Endometrial microvascular endothelial cells (primary cell): ENCODE results near the gene CHCHD3. TPM values are rescaled to one million over a fixed set of nuclear protein-coding genes. Genes with fewer than 3 reads are reported as not detected.

Source experiments
- in situ Hi-C: cut with HindIII; loops from 2 replicates; pipeline ENCODE4 v1.10.0; 2017; ENCODE audit warnings: low sequenced_read_pairs, low pct_unique_long_range_greater_than_20kb; ENCODE audit errors: inconsistent ontology term
- total RNA-seq: library from RNA; depleted of rRNA; stranded (reverse); fragments of >200 nt; gene quantifications from one replicate; pipeline ENCODE4 v1.2.3, GENCODE V29; 2015; ENCODE audit errors: inconsistent ontology term

Gene CHCHD3
- total RNA-seq, 1 donor from 2014 or later = 60.9 TPM

DNA sequence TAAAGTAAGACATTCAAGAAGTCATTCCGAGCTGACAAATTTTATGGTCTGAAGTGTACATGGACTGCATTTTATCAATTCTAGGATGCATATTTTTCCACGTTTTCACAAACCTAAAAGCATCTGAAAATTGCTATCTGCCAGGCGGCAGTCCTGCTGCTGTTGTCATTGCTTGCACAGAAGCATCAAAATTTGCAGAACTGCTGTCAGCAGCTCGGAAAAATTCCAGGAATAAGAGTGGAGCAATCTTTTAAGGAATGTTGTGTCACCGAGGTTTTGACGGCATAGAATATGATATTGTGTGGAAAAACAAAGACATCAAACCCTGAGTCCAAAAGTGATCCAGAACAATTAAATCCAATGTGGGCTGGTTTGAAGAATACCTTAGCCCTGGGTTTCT is 61.4 kb downstream of the CHCHD3 start:
- in situ Hi-C loops = no loop called here

DNA sequence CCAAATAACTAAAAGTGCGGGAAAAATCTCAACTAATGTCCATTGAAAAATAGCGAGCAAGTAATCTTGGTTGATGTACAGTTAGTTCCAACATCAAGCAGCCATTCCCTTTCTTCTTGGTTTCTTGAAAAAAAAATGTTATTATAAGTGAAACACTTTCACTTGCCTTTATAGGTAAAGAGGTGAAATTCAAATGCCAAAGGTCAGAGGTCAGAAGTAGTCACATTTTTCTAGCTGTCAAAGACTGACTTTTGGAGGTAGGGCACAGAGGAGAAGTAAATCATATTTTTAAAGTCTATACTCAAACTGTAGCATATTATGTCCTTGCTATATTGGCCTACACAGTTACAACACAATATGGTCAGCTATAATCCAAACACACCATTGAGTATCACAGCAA is 62.3 kb downstream of the CHCHD3 start:
- in situ Hi-C loops = no loop called here

DNA sequence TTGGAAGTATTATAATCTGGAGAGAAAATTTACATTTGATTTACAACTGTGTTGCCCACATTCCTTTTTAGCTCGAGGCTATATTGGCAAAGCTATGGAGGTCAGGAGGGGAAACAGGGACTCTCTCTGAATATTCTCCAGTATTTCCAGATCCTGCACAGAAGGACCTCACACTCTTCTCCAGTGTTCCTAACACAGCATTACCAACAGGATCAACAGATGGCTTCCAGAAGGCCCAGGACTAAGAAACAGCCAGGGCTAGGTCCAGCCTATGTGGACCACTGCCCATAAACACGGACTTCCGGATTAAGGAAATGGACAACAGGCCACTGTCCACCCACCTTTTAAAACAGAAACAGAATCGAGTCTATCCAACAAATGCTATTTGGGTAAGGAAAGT is 65.3 kb downstream of the CHCHD3 start:
- in situ Hi-C loops = no loop called here

DNA sequence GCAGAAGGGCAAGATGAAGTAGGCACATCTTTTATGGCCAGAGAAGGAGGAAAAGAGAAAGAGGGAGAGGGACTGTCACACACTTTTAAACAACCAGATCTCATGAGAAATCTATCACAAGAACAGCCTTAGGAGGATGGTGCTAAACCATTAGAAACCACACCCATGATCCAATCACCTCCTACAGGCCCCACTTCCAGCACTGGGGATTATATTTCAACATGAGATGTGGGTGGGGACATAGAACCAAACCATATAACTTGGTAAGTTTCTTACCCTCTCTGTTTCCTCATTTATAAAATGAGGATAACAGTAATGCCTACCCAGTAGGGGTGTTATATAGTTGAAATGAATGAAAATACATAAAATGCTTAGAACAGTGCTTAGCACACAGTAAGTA is 66.0 kb downstream of the CHCHD3 start:
- in situ Hi-C loops = no loop called here

DNA sequence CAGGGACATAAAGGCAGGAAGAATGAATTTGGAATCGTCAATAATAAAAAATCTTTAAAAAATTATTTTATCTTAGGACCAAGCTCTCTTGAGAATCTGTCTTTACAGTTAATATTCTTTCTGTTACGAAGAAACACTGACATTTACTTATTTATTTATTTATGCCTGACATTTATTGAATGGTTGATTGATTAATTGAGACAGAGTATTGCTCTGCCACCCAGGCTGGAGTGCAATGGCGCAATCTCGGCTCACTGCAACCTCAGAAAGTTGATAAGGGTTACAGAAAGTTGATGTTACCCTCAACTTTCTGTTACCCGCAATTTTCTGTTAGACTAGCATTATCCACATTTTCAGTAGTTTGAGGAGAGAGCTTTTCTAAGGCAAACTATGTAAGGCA is 70.1 kb downstream of the CHCHD3 start:
- in situ Hi-C loops = no loop called here

DNA sequence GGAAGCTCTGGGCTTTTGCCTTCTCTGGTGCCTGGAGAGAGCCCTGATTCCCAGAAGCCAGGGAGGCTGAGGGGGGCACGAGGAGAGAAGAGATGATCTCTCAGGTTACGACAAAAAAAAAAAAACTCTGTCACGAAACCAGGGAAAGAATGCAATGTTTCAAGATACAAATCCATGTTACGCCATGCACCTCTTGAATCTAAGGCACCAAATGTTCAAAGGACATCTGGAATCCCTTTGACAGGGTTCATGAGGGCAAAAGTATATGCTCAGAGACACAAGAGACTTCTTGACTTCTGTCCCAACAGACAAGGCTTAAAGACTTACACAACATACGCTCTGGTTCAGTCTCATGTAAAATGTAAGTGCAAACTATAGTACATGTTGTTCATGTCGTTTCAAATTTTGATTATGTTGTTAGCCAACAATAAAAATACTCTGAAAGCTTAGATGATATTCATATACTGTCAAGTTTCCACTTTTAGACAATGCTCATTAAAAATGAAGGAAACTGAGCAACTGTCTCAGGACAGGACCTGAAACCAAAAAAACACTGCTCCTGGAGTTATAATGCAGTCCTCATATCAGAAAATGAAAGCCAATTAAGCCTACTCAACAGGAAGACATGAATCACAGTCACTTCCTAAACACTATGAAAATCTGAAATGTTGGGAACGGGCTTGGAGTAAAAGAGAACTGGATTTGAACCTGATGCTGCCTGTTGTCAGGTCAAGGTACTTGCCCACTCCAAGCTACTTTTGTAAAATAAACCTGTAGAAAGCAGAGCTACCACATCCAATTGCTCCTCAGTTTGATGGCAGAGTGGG is 72.3 kb downstream of the CHCHD3 start:
- in situ Hi-C loops = no loop called here

DNA sequence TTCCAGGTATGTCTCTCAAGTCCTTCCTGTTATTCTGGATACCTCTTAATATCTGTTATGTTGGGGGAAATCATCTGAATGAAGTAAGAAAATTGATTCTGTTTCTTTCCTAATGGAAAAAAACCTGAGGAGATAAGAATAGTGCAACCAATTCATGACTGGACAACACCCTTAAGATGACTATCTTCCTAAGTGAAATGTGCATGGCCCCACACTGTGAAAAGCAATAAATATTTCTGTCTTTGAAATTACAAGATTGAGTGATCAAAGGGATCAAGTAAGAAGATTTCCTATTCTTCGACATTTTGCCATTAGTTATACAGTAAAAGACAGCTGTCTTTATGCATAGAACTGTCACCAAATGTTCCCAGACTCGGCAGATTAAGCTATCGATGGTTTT is 73.9 kb downstream of the CHCHD3 start:
- in situ Hi-C loops = no loop called here

DNA sequence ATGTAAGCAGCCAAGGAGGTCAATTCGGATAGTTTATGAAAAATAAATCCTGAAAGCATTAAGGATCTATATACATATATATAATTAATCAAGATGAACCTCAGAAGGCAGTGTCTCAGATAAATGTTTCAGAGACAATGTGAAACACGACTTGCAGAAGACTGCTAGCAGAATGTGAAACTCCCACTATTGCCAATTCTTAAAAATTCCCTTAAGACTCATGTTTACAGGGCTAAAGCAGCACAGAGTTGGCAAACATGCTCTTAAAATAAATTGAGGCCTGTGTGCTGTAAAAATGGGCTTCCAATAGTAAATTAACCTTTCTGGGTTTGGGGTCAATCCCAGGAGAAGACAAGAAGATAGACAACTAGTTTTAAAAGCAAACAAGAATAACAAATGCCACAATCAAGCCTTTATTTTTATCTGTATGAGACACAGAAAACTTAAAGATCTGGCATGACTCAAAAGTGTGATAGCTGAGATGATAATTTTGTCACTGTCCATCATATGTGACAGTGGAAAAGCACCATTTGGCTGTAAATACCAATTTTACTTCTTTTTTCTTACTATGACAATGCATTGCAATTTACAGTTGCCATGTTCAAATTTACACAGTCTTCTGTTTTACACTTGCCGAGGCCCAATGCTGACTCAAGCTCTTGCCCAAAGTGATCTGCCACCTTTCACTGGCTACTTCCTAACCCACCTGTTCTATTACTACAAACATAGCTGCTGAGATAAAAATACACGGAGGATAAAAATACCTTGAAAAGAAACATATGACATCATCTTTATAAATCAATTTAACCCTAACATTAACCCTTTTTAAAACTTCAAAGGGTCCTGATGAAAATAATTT is 78.6 kb downstream of the CHCHD3 start:
- in situ Hi-C loops = no loop called here

DNA sequence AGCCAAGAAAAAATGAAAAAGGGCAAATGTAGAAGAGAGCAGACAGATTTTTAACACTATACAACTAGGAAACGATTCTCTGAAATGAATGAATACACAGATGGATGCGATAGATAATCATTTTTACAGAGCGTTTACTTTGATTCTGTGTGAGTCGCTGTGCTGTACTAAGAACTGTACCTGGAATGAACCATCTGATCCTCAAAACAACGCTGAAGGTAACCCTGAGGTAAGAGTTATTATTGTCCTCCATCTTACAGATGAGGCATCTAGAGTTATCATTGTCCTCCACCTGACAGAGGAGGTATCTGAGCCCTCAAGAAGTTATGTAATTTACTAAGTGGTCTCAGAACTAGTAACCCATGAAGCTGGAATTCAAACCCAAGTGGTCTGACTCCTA is 80.2 kb downstream of the CHCHD3 start:
- in situ Hi-C loops = no loop called here

DNA sequence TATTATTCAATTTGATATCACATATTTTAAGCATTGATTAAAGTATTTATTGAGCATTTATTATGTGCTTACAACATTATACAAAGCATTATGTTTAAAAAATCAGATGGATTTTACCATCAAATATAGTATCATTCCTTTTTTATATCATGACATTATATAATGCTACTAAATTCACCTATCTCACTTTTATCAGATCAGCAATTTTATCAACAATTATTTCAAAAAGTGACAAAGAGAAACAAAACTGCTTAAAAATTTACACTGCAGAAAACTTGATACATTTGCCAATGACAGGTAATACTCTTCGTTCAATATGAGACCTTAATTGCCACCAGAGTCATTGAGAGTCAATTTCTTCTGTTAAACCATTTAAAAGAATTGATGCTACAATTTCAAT is 82.0 kb downstream of the CHCHD3 start:
- in situ Hi-C loops = no loop called here

DNA sequence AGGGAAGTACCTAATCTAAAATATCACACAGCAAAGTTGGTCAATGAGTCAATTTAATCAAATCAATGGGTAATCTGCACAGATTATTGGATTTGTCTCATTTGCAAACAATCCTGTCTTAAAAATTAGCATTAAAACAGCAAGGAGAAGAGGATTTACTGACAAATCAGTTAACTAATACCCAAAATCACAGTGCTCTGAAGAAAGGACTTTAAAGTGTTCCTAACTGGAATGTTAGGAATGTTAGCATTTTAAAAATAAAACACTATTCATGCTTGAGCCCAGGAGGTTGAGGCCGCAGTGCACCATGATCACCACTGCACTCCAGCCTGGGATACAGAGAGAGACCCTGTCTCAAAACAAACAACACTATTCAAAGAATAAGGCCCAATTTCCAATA is 83.1 kb downstream of the CHCHD3 start:
- in situ Hi-C loops = no loop called here

DNA sequence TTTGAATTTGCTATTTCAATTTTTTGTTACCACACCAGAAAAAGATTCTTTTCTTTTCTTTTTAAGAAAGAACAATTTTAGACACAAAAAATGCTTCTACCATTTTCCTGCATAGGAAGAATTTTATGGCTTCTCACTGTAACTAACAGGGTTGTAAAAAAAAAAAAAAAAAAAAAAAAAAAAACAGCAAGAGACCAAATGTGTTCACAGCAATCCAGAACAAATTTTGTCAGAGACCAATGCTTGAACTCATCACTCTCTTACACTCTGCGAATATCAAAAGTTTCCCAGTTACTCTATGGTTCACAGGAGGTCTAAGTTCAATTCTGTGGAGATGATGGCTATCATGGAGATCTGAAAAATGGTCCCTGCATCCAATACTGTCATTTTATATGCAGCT is 84.4 kb downstream of the CHCHD3 start:
- in situ Hi-C loops = no loop called here

DNA sequence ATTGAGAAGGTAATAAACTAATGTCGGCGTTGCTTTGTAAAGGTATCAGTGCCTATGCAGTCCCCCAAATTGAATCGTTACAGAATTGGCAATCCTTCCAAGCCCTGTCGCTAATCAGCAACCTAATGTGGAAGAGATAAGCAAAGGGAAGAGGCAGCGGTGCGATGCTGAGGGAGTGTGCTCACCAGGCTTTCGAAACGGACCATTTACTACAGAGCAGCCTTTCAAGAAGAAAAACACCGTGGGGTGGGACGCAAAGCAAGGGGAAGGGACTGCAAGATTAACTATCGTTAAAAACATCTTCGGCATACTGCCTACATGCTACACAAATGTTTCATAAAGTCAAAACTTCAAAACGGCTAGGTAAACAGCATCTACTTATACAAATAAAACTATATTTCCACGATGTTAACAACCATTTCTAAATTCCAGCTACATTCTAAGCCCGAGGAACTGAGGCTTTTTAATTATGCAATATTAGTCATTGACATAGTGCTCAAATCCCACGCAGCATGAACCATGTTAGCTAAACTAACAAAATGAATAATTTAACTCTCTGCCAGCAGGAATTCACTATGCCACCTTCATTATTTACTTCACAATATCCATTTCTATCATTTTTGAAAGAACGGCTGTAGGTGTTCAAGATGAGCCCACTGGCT is 85.2 kb downstream of the CHCHD3 start:
- in situ Hi-C loops = no loop called here

DNA sequence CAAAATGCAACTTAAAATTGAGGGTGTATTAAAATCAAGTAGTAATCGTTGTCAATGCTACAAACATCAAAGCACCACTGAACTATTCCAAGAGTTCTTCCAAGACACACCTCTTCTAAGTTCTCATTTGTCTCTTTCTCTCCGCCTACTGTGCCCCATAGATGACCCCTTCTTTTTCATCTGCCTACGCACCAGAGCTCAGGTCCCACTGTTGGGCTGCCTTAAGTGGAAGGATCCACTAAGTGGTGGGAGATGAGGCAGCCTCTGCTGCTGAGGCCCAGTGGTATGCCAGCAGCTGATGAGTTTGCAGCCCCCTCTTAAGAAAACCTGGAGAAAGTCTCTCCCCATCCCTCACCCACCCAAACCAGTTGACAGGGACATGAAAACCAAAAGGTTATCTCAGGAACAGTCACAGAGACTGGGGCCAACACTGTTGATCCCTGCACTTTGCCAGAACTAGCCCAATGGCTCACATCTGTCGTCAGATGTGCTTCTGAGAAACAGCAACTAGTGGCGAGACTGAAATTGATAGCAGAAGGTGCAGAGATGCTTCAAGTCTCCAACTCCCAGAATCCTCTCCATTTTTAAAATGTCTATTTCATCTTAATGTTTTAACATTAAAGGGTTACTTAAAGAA is 88.4 kb downstream of the CHCHD3 start:
- in situ Hi-C loops = no loop called here

DNA sequence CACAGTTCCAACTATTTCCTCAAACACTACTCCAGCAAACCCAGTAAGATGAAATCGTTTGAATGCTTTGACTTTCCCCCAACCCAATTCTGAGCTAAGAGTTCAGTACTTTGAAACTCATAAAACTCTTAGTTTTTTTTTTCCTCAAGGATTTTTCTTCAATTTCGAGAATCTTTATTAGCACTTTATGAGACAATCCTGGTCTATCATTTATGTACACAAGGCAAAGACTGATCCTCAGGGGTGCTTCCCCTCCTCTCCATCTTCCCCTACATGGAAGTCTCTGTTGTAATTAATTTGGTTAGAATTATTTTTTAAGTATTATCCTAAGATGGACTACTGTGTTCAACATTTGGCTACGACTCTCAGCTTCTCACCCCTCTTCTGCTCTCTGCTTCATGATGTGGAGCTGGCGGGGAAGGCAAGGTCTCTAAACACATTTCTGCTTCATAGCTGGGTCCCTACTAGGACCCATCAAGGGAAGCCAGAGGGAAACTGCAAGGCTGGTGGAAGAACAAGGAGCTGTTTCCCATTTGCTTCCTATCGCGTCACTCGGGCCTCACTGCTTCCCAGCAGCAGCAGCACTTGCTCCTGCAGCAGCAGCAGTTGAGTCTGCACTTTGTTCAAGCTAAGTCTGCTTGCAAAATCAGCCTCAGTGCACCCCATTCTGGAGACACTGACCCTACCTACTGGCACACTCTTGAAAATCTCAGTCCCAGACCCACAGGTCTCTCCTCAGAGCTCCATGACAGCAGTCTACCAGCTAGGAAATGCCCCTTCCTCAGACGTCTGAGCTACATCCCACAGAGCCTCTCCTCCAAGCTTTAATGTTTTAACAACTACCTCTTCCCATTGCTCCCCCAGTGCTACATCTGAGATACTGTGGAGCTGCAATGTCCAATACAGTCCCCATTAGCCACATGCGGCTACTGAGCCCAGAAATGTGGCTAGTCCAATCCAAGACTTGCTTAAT is 90.0 kb downstream of the CHCHD3 start:
- in situ Hi-C loops = no loop called here

DNA sequence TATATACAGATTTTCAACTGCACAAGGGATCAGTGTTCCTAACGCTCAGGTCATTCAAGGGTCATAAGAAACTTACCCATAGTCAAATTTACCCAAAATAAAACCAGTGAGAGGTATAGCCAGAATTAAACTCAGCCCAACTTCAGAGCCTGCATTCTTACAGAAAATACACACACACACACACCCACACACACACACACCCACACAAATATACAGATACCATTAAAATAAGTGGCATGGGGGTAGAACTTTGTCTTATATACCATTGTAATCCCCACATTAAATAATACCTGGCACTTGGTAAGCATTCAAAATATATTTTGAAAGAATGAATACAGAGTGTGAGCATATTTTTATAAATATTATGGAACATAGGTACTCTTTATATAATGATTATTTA is 93.8 kb downstream of the CHCHD3 start:
- in situ Hi-C loops = no loop called here

DNA sequence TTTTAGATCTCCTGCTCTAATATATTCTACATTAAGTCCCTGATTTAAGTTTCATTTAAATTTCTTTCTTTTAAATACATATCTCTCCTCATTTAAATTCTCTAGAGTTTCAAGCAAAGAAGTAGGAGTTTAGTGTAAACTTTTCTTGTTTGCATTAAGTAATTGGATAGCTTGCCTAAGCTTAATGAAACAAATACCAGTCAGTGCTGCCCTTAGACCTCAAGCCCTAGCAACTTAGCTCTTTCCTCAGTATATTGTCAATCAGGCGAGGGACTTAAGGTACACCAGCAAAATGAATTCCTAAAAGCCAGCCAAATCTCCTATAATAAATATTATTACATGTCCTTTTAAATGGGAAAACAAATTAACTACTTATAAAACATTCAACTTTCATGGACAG is 101.5 kb downstream of the CHCHD3 start:
- in situ Hi-C loops = no loop called here

DNA sequence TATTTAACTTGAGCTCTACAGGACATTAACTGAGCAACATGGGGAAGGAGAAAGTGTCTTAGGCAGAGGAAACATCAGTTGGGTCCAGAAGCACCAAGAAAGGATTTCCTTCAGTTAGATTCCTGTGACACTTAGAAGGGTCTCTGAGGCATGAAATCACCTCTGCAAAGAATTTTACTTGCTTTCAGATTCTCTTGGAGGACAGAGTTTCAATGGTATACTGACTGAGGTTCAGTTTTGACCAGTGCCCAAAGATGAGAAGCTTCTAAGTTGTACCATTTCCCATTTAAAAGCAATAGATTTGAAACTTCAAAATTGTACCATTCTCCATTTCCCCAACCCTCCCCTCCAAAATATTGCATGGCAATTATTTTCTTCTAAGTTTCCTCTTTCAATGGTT is 102.4 kb downstream of the CHCHD3 start:
- in situ Hi-C loops = no loop called here
